Activated B cell treated with CpG ODN at 0.5 μM for 24 hours (primary cell): Measurements from ENCODE around the gene IKZF2. TPM values are rescaled to one million over a fixed set of nuclear protein-coding genes. Genes with fewer than 3 reads are reported as not detected.

Experiments
- ATAC-seq: fragments of 200-7000 bp; cut with Tn5 transposase; one replicate; pipeline ENCODE4 v1.10.0; 2021; ENCODE audit warnings: low read depth, mild to moderate bottlenecking, moderate library complexity
- CTCF ChIA-PET: fragments of 350-600 bp; sonication (Branson Sonifier 250); formaldehyde crosslinking; loops from one replicate; lab custom pipeline; 2021; ENCODE audit warnings: antibody characterized with exemption; lab: Charles Lee
- POLR2A ChIA-PET: fragments of 350-600 bp; sonication (Branson Sonifier 250); formaldehyde crosslinking; loops from one replicate; lab custom pipeline; 2021; ENCODE audit warnings: antibody characterized with exemption; lab: Charles Lee
- DNase-seq: peaks from one replicate; pipeline ENCODE4 v3.0.0; 2022
- H3K27ac Mint-ChIP-seq: one replicate; pipeline ENCODE4 v1.8.0; 2020; ENCODE audit warnings: mixed read lengths
- H3K27me3 Mint-ChIP-seq: one replicate; pipeline ENCODE4 v1.8.0; 2021; ENCODE audit warnings: mixed read lengths
- H3K36me3 Mint-ChIP-seq: one replicate; pipeline ENCODE4 v1.8.0; 2021; ENCODE audit warnings: low read depth, mixed read lengths
- H3K4me1 Mint-ChIP-seq: one replicate; pipeline ENCODE4 v1.8.0; 2021; ENCODE audit warnings: mixed read lengths
- H3K4me3 Mint-ChIP-seq: one replicate; pipeline ENCODE4 v1.8.0; 2020; ENCODE audit warnings: mild to moderate bottlenecking, mixed read lengths
- H3K9me3 Mint-ChIP-seq: one replicate; pipeline ENCODE4 v1.8.0; 2020; ENCODE audit warnings: mixed read lengths
- intact Hi-C: fragments of 100-400 bp; cut with micrococcal nuclease; formaldehyde crosslinking; loops from one replicate; pipeline ENCODE4 v1.15.1; 2024
- total RNA-seq: library from RNA; stranded (reverse); gene quantifications from 2 replicates; pipeline ENCODE4 v1.2.3, GENCODE V29; 2022
- TF ChIP-seq, protein P1 (sequence below): fragments of 200-600 bp; IDR thresholded peaks from one replicate; pipeline ENCODE4 v1.8.0; 2022; ENCODE audit warnings: antibody characterized with exemption, mild to moderate bottlenecking

Gene IKZF2
- total RNA-seq, 1 donor from 2014 or later: 60.2 TPM

- intact Hi-C loops: no loop called here
- ATAC-seq (no peak), DNase-seq (no peak)
- no peaks in the 10 kb centered on the region for H3K36me3 Mint-ChIP-seq
- TF ChIP-seq, protein P1, sequence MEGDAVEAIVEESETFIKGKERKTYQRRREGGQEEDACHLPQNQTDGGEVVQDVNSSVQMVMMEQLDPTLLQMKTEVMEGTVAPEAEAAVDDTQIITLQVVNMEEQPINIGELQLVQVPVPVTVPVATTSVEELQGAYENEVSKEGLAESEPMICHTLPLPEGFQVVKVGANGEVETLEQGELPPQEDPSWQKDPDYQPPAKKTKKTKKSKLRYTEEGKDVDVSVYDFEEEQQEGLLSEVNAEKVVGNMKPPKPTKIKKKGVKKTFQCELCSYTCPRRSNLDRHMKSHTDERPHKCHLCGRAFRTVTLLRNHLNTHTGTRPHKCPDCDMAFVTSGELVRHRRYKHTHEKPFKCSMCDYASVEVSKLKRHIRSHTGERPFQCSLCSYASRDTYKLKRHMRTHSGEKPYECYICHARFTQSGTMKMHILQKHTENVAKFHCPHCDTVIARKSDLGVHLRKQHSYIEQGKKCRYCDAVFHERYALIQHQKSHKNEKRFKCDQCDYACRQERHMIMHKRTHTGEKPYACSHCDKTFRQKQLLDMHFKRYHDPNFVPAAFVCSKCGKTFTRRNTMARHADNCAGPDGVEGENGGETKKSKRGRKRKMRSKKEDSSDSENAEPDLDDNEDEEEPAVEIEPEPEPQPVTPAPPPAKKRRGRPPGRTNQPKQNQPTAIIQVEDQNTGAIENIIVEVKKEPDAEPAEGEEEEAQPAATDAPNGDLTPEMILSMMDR: no peak
- H3K4me3 Mint-ChIP-seq: no peak overlapping the region
- H3K4me1 Mint-ChIP-seq: peaks cover 6% of the 10 kb centered on the region
- CTCF ChIA-PET: no interaction called here
- H3K9me3 Mint-ChIP-seq: no peaks in the 10 kb centered on the region
- POLR2A ChIA-PET: no interaction called here
- H3K27me3 Mint-ChIP-seq: no peaks in the 10 kb centered on the region
- H3K27ac Mint-ChIP-seq: no peak overlapping the region
These were observed 59.6 kb downstream of the IKZF2 start for GRCh38 chr2:213091765-213092164.

GRCh38 chr2:213090772-213091171 is 60.6 kb downstream of the IKZF2 start:
- Mint-ChIP-seq H3K4me1 (peaks cover 6% of the 10 kb centered on the region), H3K9me3 (no peaks in the 10 kb centered on the region), H3K4me3 (no peak overlapping the region), H3K36me3 (no peaks in the 10 kb centered on the region), H3K27me3 (no peaks in the 10 kb centered on the region), H3K27ac (no peak overlapping the region)
- CTCF ChIA-PET: no interaction called here
- TF ChIP-seq, protein P1: no peak
- POLR2A ChIA-PET: no interaction called here
- no peak for DNase-seq
- ATAC-seq: no peak
- intact Hi-C loops: no loop called here

DNA sequence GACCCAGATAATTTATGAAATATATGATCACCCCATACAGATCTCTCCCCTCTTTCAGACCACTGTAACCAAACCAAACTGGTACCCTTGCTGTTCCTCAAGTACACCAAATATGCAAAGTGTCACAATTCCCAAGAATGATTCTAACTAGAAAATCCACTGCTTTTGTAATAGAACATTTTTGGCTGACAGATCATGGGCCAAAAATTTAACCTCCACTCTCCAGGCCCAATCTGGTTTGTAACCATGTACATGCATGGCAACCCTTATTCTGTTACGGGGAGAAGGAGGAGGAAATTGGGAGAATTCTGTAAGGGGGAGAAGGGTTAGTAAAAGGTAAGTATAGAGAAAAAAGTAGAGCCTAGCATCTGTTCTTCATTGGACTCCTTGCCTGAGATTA is 62.0 kb downstream of the IKZF2 start:
- no peak for ATAC-seq

DNA sequence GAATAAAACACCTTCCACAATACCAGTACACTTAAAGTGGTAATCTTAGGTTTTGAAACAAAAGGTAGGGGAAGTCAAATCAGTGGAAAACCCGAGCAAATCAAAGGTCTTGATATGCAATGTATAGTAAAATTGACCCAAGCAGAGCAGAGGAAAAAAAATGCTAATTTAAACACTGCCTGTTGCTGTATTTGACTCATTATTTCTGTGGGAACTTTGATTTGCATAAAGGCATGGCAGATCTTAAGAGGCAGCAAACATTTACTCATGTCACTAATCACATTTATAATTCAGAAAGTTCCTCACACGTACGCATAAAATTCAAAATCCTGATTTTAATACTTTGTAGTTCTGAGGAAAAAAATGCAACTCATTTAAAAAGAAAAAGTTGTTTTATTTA is 64.4 kb downstream of the IKZF2 start:
- ChIA-PET POLR2A (no interaction called here), CTCF (no interaction called here)
- no peaks in the 10 kb centered on the region for H3K9me3 Mint-ChIP-seq
- DNase-seq (no peak), ATAC-seq (no peak)
- TF ChIP-seq, protein P1: no peak
- intact Hi-C loops: no loop called here
- no peak overlapping the region for H3K4me3 Mint-ChIP-seq
- no peaks in the 10 kb centered on the region for H3K27me3 Mint-ChIP-seq
- H3K36me3 Mint-ChIP-seq: no peaks in the 10 kb centered on the region
- H3K27ac Mint-ChIP-seq: no peak overlapping the region
- peaks cover 11% of the 10 kb centered on the region for H3K4me1 Mint-ChIP-seq

More for the DNA sequence above, 62.0 kb downstream of the IKZF2 start:
- intact Hi-C loops: no loop called here
- Mint-ChIP-seq H3K27me3 (no peaks in the 10 kb centered on the region), H3K9me3 (no peaks in the 10 kb centered on the region), H3K4me3 (no peak overlapping the region), H3K36me3 (no peaks in the 10 kb centered on the region), H3K27ac (no peak overlapping the region), H3K4me1 (peaks cover 6% of the 10 kb centered on the region)
- TF ChIP-seq, protein P1: no peak
- no peak for DNase-seq
- ChIA-PET POLR2A (no interaction called here), CTCF (no interaction called here)

- no peak for DNase-seq
- Mint-ChIP-seq H3K27me3 (no peaks in the 10 kb centered on the region), H3K9me3 (no peaks in the 10 kb centered on the region), H3K4me1 (peaks cover 11% of the 10 kb centered on the region), H3K4me3 (no peak overlapping the region), H3K27ac (no peak overlapping the region), H3K36me3 (no peaks in the 10 kb centered on the region)
- intact Hi-C loops: no loop called here
- POLR2A ChIA-PET: no interaction called here
- ATAC-seq: no peak
- TF ChIP-seq, protein P1: no peak
- CTCF ChIA-PET: no interaction called here
These were observed 64.8 kb downstream of the IKZF2 start for GRCh38 chr2:213086571-213086970.
